GM18909 (cell line): ENCODE measurements around the gene SLC35F3.
A peak's percentile ranks its signal among the peaks of the same experiment; 100 is the strongest.
"Not testable (repeated sequence)": the region's sequence is repeated elsewhere in the genome, so short reads cannot be mapped to it uniquely, and the experiment has no call there.

ENCODE experiments used
- ATAC-seq: cut with Tn5 transposase; IDR thresholded peaks from one replicate; pipeline ENCODE4 v1.9.1; 2021; ENCODE audit warnings: mild to moderate bottlenecking; ENCODE audit not compliant: unreplicated experiment, poor library complexity

SLC35F3 gene

DNA sequence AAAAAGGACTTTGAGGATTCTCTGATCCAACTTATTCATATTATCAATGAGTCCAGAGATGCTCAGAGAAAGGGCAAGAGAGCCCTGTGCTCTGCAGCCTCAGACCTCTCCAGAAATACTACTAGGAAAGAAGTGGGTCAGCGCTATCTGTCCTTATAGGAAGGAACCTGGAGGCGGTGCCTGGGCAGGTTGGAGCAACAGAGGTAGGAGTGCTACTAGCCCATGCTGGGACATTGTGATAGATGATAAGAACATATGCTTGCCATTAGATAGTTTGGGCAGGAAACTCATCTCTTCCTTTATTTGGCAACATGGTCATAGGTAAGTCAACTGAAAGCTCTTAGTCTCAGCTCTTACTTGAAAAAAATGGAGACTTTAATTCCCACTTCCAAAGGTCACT is 335.0 kb downstream of the SLC35F3 start:
- no peak for ATAC-seq

GRCh38 chr1:234239936-234240335 is 335.5 kb downstream of the SLC35F3 start:
- ATAC-seq: no peak

DNA sequence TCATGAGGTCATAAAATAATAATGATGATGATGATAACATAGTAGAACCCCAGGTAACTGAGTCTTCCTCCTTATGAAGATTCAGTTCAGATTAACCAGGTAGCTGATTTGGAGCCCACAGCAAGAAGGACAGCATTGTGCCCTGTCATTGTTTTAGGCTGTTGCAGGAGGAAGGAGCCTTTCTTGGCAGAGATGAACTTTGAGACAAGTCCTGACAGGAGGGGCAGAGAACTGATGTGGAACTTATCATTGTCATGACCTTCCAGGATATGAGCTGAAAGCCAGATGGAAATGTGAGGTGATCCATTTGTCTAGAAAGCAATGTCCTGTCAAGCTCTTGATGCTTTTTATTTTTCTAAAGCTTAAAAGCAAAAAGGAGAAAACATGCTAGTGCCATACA is 336.2 kb downstream of the SLC35F3 start:
- ATAC-seq: no peak

DNA sequence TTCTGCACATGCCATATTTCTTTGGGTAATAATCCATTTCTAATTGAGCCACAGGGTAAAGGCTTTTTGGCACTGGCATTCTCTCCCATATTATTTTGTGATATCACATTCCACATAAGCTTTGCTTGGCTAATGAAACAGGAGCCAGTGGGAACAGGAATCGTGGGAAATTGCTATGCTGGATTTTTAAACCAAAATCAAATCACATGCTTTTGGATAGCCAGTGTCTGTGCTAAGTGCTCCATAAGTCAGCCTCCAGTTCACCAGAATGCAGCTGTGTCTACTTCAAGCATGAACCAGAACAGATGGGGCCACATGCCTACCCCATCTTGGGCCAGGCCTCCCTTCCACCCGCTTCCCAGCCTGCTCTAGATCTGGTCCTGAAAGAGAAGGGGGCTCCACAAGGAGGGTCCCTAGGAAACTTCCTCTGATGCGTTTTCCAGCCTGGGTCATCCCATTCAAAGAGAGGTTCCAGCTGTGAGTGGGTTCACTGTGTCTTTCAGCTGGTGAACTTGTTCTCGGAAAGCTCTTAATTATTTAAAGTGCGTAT is 337.5 kb downstream of the SLC35F3 start:
- no peak for ATAC-seq

GRCh38 chr1:234243521-234244260 is 339.2 kb downstream of the SLC35F3 start:
- no peak for ATAC-seq

- peak; percentile 31 for ATAC-seq
Observed at GRCh38 chr1:234244482-234244881, 340.0 kb downstream of the SLC35F3 start.

GRCh38 chr1:234246638-234247116 is 342.2 kb downstream of the SLC35F3 start:
- ATAC-seq: peak; percentile 87

GRCh38 chr1:234247746-234248145 is 343.3 kb downstream of the SLC35F3 start:
- not testable (repeated sequence) for ATAC-seq

GRCh38 chr1:234250747-234251146 is 346.3 kb downstream of the SLC35F3 start:
- no peak for ATAC-seq

DNA sequence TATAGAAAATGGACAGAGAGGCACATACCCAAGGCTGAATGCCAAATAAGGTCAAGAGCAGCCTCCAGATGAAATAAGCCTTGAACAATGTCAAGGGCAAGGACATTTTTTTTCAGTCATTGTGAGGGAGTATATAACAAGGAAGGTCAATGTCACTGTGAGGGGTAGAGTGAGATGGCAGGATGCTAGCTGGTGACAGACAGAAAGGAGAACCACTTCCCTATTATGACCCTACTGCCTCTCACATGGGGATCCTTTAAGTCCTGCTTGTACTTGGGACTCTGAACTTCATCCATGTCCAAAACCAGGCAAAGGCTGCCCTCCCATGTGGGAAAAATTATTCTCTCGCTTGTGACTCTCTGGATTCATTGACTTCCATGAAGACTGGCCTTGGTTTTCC is 349.3 kb downstream of the SLC35F3 start:
- ATAC-seq: peak; percentile 60

GRCh38 chr1:234256359-234256758 is 351.9 kb downstream of the SLC35F3 start:
- ATAC-seq: no peak

DNA sequence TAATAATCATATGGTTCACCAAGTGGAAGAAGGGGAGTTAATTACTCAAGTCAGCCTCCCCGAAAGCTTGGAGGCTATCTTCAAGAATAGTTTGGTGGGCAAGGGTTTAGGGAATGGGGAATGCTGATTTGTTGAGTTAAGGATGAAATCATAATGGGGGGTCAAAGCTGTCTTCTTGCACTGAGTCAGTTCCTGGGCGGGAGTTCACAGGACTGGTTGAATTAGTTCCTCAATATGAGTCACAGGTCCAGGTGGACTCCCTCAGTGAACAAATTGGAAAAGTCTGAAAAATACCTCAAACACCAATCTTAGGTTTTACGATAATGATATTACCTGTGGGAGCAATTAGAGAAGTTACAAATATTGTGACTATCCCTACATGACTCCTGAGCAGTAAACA is 353.6 kb downstream of the SLC35F3 start:
- no peak for ATAC-seq

- no peak for ATAC-seq
Observed at GRCh38 chr1:234260578-234260977, 356.1 kb downstream of the SLC35F3 start.

DNA sequence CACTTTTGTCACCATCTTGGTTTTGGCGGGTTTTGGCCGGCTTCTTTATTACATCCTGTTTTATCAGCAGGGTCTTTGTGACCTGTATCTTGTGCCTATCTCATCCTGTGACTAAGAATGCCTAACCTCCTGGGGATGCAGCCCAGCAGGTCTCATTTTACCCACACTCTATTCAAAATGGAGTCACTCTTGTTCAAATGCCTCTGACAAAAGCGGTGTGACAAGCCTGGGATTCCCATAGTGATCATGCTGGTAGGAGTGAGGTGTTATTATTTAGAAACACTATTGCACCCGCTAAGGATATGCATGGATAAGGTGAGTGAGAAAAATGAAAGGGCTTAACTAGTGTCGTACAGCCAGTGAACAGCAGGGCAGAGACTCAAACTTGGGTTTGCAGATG is 357.1 kb downstream of the SLC35F3 start:
- ATAC-seq: no peak

- no peak for ATAC-seq
Observed at GRCh38 chr1:234262007-234262753, 357.7 kb downstream of the SLC35F3 start.

DNA sequence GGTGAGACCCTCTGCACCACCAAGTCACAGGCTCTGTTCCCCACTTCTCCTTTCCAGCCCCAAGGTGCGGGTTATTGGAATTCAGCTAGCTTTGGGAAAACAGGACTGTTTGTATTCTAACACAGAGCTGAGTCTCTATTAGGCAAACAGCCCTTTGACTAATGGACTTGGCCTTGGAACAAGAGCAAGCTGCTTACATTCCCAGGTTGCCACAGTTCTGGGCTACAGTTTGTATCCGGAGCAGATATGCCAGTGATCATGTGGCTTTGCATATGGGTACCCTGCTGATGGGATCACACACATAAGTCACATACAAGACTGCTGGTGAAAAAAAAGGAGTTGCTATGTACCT is 358.3 kb downstream of the SLC35F3 start:
- no peak for ATAC-seq

DNA sequence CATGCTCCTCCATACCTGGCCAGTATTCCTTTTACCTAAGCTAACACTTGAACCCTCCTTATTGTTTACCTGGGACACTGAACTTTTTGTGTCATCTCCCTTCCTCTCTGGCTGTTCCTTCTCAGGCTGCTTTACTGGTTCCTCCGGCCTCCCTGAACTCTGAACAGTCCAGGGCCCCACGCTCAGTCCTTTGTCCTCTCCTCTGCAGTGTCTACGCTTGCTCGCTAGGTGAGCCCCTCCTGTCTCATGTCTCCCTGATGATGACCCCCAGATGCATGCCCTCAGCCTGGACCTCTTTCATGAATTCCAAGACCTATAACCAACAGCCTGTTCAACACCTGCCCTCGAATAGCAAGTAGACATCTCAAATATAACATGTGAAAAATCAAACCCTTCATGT is 360.4 kb downstream of the SLC35F3 start:
- ATAC-seq: no peak

- no peak for ATAC-seq
Observed at GRCh38 chr1:234265321-234265720, 360.8 kb downstream of the SLC35F3 start.

DNA sequence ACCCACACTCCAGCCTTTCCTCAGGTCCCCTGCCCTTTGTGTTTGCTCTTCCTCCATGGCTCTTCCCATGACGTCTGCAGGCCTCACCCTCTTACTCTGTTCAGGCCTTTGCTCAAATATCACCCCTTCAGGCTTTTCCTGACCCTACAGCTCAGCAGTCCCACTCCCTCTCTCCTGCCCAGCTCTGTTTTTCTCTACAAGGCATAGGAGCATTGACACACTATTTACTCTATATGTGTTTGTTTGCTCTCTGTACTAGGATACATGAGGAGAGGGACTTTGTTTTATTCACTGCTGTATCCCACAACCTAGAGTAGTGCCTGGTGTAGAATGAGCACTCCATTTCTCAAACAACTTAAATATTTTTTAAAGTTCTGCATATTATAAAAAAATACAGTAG is 361.4 kb downstream of the SLC35F3 start:
- no peak for ATAC-seq

DNA sequence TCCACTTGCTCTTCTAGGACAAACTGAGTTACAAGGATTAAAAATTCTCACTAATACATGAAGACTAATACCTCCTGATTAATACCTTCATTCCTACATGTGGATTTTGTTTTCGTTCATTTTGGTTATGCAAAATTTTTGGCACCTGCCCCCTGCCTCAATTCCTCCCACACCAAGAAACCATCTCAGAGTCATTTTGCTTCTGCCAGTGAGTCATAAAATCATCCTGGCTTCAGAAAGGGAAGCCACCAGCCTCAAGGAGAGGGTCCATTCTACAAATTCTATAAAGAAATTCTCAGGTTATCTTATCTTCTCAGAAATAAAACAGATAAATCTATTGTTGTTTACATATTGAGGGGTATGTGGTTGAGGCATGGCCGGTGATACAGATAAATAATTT is 365.6 kb downstream of the SLC35F3 start:
- ATAC-seq: no peak

DNA sequence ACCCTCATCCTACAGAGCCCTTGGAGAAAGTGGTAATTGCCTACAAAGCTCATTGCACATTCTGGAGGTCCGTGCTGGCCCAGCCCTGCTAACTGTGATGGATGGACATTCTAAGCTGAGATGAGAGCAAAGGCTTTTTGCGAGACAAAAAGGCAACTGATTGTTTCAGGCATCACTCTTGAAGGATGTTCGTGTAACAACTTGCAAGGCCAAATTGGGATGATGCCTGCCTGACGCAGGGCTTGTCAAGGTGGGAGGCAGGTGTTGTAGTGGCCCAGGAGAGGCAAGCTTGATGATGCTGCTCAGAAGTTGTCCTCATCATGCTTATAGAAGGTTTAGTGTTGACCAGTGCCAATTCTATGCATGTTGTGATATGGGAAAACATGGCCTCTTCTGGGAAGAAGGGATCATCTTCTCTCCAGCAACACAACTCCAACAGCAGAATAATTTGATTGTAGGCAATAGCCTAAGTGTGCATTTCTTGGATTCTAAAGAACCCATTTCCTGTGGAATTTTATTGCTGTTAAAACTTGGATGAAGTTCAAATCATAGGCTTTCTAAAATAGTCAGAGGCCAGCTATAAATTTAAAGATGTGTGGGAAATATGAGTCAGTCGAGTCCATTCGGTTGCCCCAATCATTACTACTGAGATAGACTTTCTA is 366.2 kb downstream of the SLC35F3 start:
- no peak for ATAC-seq
